Measurements from ENCODE around the gene HMCN2.

The HMCN2 gene

GRCh38 chr9:130265431-130266235 lies at the start of gene HMCN2:
Gene HMCN2 (plus strand): TSS chr9:130265760. CDS start chr9:130265879, 119 bp downstream.
- no peak for DNase-seq

- no peak for DNase-seq
These were observed 47.7 kb upstream of the HMCN2 start for GRCh38 chr9:130217838-130218237.

DNA sequence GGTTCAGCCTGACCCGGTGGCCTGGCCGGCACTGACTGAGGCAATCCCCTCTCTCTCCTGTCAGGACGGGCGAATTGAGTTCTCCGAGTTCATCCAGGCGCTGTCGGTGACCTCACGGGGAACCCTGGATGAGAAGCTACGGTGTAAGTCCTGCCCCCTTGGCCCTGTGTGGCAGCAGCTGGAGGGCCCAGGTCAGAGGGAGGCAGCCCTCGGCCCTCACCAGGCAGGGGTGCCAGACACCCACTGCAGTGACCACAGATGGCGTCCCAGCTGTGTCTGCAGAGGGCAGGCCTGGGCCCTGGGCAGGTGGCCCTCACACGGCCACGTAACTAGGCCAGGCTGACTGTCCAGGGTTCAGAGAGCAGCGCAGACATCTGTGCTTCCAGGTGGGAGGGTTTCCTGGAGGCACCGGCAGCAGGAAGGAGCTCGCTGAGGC lies 45.9 kb upstream of the HMCN2 start:
- DNase-seq: no peak

DNA sequence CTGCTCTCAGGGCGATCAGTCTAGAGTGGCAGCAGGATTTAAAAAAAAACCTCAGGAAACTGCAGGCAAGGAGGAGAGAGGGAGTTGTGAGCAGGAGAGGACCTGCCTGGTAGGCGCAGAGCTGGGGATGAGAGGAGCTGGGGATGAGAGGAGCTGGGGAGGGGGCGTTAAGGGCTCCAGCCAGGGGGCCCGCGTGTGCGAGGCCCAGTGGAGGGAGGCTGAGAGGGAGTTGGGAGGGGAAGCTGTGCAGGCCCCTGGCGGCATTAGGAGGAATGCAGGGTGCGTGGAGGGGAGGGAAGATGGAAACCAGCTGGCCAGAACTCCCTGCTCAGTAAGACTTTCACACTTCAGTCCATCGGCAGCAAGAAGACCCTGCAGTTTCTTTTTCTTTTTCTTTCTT lies 45.2 kb upstream of the HMCN2 start:
- DNase-seq: no peak

DNA sequence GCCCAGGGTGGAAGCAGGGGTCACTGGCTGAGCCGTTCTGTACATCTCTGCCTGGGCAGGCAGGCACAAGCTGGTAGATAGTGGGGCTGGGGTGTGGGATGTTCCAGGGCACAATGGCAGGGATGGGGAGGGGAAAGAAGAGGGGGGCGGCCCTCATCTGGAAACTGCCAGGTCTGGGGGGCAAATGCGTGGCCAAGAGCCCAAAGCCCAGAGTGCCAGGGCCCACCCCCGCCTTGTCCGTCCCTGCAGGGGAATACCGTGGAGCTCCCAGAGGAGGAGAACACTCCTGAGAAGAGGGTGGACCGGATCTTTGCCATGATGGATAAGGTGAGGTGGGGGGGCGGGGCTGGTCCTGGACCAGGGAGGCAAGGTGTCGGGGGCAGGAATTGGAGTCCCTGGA lies 42.7 kb upstream of the HMCN2 start:
- DNase-seq: no peak

GRCh38 chr9:130225071-130225470 lies 40.5 kb upstream of the HMCN2 start:
- DNase-seq: no peak

DNA sequence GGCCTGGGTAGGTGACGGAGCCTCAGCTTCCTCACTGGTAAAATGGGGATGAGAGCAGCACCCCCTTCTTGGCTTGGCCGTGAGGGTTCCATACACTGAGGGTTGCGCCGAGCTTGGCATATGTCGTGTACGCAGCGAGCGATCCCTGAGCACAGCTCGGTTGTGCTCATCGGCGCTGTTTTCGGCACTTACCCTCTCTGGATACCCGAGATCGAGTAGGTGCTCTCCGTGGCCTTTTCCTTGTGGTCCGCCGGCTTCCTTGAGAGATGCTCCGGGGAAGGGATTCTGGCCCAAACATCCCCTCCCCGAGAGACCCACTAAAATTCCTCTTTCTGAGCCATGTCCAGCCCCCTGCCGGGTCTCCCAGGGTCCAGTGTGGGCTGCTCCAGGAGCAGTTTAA lies 40.0 kb upstream of the HMCN2 start:
- DNase-seq: no peak

DNA sequence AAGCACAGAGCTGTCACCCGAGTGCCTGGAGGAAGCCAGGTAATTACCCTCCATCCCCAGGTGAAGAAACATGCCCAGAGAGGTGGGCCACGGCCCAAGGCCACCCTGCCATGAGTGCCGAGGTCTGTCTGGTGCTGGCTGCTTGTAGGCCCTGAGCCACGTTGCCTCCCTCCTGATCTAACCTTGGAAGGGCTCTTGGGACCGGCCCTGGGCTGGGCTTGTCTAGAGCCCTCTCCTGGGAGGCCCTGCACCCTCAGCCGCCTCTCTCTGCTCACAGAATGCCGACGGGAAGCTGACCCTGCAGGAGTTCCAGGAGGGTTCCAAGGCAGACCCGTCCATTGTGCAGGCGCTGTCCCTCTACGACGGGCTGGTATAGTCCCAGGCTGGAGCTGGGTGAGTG lies 39.4 kb upstream of the HMCN2 start:
- DNase-seq: no peak

DNA sequence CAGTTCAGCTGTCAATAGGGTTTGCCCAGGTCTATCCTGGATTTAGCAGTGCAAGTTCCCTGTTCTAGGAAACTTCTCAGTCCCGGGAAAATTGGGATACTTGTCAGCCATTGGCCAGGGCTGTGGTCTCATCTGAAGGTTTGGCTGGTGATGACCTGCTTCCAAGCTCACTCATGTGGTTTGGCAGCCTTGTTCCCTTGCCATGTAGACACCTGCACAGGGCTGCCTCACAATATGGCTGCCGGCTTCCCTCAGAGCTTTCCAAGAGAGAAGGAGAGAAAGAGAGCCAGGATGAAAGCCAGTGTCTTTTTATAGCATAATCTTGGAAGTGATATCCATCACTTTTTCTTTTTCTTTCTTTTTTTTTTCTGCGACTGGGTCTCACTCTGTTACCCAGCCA lies 37.7 kb upstream of the HMCN2 start:
- DNase-seq: no peak

- DNase-seq: no peak
These were observed 35.8 kb upstream of the HMCN2 start for GRCh38 chr9:130229759-130230158.

DNA sequence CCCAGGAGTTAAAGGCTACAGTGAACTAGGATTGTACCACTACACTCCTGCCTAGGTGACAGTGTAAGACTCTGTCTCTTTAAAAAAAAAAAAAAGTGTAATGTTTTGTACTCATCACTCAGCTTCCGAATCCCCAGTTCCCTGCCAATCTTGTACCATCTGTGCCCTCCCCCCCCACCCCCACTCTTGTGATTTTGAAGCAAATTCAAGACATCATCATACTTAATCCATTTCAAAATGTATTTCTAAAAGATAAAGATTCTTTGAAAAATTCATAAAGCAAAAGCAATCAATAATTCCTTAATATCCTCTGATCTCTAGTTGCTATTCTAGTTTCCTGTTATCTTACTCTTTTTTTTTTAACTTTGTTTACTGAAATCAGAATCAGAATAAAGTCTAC lies 34.9 kb upstream of the HMCN2 start:
- no peak for DNase-seq

GRCh38 chr9:130232899-130233586 lies 32.5 kb upstream of the HMCN2 start:
- no peak for DNase-seq

DNA sequence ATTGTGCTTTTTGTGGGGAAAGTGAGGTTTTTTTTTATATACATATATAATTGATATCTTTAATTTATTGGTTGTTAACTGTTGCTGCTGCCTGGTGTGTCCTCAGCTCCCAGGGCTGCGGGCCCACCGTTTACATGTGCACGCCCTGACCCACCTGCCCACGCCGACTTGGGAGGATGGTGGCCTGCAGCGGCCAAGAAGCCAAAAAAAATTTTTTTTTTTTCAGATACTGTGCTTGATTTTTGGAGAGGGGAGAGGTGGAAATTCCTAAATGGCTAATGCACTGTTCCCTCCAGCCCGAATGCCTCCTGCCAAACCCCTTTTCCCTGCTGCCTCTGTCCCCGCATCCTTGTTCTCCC lies 32.0 kb upstream of the HMCN2 start:
- no peak for DNase-seq

DNA sequence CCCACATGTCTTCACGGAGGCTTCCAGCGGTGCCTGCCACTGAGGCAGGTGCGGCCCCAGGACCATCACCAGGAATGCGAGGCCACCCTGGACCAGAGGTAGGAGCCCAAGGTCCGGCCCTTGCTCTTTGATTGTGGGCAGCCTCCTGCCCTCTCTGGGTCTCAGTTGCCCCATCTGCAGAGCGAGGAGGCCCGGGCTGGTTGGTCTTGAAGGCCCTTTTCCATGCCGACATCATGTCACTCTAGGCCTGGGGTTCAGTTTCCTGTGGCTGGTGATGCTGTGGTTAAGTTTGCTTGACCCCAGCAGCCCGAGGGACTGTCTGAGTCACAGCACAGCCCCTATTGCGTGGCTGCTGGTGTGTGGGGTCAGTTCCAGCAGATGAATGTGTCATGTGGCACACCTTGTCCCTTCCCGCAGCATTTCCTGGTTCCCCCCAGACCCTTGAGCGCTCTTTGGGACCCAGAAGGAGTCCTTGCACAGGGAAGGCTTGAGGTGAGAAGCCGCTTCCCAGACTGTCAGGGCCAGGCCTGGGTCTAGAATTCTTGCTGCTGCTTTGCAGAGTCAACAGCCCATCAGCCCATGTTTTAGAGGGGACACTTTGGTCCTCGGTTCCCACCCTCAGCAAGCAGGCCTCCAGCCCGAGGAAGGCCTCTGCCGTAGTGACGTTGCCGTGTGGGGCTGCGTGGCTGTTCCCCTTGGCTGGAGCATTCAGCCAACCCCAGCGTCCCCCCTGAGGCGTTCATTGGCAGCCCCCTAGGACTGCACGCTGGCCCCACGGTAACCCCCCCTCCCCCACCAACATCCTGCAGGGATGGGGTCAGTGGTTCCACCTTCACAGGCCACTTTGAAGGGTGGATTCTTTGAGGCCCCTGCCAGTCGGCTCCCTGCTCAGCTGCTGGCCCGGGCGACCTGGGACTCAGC lies 31.0 kb upstream of the HMCN2 start:
- DNase-seq: no peak

- DNase-seq: peak; percentile 67
These were observed 29.8 kb upstream of the HMCN2 start for GRCh38 chr9:130235558-130236435.

GRCh38 chr9:130236436-130236985 lies 29.0 kb upstream of the HMCN2 start:
- DNase-seq: no peak

DNA sequence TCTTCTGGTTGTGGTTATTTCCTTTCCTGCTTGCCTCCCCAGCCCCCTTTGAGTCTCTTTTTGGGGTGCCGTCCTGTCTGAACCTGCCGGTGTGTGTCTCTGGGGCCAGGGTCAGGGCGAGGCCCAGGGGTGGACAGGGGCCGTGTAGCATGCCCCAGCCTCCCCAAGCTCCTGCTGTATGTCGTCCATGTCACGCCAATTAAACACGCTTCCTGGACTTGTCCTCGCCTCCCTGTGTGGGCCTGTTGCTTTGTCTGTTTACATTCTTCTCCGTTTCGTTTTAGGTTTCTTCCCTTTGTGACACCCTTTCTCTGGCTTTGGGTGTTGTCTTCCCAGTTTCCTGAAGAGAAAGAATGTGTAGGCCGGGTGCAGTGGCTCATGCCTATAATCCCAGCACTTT lies 28.5 kb upstream of the HMCN2 start:
- DNase-seq: no peak

DNA sequence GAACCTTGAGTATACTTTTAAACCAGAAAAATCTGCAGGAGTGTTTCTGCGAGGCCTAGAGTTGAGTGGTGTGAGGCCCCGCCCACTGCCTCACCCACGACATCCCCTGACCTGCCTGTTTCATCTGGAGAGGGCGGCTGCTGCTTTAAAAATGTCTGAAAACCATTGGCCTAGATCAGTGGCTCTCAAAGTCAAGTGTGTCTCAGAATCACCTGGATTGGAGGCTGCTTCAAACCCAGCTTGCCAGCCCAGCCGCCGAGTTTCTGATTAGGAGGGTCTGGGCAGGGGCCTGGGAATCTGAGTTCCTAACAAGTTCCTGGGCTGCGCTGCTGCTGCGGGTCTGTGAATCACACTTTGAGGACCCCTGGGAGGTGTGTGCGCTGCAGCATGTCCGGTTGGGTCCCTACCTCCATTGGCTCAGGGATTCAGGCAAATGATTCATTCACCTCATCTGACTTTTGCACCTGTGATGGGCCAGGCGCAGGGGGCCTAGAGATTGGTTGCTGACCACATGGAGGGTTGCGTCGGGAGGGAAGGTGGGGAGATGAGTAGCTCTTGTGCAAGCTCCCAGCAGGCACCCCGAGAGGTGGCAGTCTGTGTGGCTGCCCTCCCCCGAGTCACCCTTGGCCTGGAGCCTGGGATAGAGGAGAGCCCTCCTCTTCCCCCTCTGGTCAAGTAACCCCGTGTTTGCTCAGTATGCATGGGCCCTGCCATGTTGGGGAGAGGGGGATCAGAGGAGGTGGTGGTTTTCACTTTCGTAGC lies 27.6 kb upstream of the HMCN2 start:
- no peak for DNase-seq

DNA sequence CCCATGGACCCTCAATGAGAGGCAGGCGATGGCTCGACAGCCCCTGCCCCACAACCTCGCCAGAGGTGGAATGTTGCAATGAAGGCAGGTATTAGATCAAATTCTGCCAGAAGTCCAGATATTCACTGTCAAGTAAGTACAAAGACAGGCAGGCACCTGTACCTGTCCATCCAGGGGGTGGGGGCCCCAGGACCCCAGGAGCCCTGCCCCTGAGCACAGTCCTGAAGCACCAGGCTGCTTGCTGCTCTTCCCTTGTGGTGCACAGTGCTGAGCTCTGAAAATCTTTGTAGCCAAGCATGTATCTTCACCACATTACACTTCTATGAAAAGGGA lies 26.2 kb upstream of the HMCN2 start:
- no peak for DNase-seq

- peak; percentile 40 for DNase-seq
These were observed 25.8 kb upstream of the HMCN2 start for GRCh38 chr9:130239741-130240241.

All from stimulated activated CD4-positive, alpha-beta T cell treated with anti-CD3 and anti-CD28 coated beads, Interleukin-12 subunit alpha, Interleukin-12 subunit beta, amount 100 ng/mL, for 4 hours (primary cell).